HEK293 (cell line): ENCODE data around the gene MSL2.

Experiments used
- CTCF ChIA-PET: fragments of 350-600 bp; formaldehyde crosslinking; extraction: SDS; loops from one replicate; lab custom pipeline; 2021; ENCODE audit warnings: antibody characterized with exemption; lab: Yijun Ruan, JAX
- POLR2A ChIA-PET: fragments of 300-600 bp; formaldehyde crosslinking; extraction: SDS; loops from one replicate; lab custom pipeline; 2020; ENCODE audit warnings: antibody characterized with exemption, inconsistent platforms; lab: Yijun Ruan, JAX
- H3K27ac ChIP-seq: fragments of 200-500 bp; sonication (Bioruptor generic); 2 replicates; pipeline ENCODE4 v1.5.1; 2014; ENCODE audit warnings: low read depth, low read length, control low read depth, inconsistent platforms; ENCODE audit errors: extremely low read depth
- H3K36me3 ChIP-seq, 2 experiments: fragments of 200-500 bp in 1 of 2; sonication (Bioruptor generic) in 1 of 2; 1 replicate in 1 of 2; 2 replicates in 1 of 2; pipeline ENCODE4 v1.5.1; 2014 to 2017; ENCODE audit warnings: inconsistent platforms in 2 of 2, low read length in 2 of 2; ENCODE audit not compliant: control insufficient read depth in 2 of 2, insufficient read depth in 1 of 2
- H3K4me1 ChIP-seq: fragments of 200-500 bp; sonication (Bioruptor generic); 2 replicates; pipeline ENCODE4 v1.5.1; 2014; ENCODE audit warnings: mild to moderate bottlenecking, low read length, inconsistent platforms; ENCODE audit not compliant: control insufficient read depth, insufficient read depth
- H3K4me3 ChIP-seq: 2 replicates; pipeline ENCODE4 v1.5.1; 2011; ENCODE audit warnings: low read depth, mild to moderate bottlenecking, control low read depth, low read length, moderate library complexity
- H3K9me3 ChIP-seq: fragments of 200-500 bp; sonication (Bioruptor generic); 2 replicates; pipeline ENCODE4 v1.5.1; 2014; ENCODE audit warnings: low read depth, low read length, inconsistent platforms; ENCODE audit not compliant: control insufficient read depth, insufficient read depth
- GLIS1 ChIP-seq: fragments of 450-650 bp; formaldehyde crosslinking; IDR thresholded peaks from 2 replicates; pipeline ENCODE4 v1.5.1; 2016; ENCODE audit warnings: missing biosample characterization, missing genetic modification characterization
- MZF1 ChIP-seq: fragments of 450-650 bp; formaldehyde crosslinking; IDR thresholded peaks from 2 replicates; pipeline ENCODE4 v1.5.1; 2017; ENCODE audit warnings: missing biosample characterization, missing genetic modification characterization, borderline replicate concordance
- ZBTB48 ChIP-seq: fragments of 450-650 bp; formaldehyde crosslinking; IDR thresholded peaks from 2 replicates; pipeline ENCODE4 v1.5.1; 2016; ENCODE audit warnings: missing biosample characterization, missing genetic modification characterization
- ZNF155 ChIP-seq: fragments of 450-650 bp; formaldehyde crosslinking; IDR thresholded peaks from 2 replicates; pipeline ENCODE4 v1.5.1; 2016; ENCODE audit warnings: missing biosample characterization, missing genetic modification characterization
- ZNF174 ChIP-seq: fragments of 450-650 bp; formaldehyde crosslinking; IDR thresholded peaks from 2 replicates; pipeline ENCODE4 v1.5.0; 2017; ENCODE audit warnings: missing biosample characterization, mild to moderate bottlenecking, missing genetic modification characterization
- ZNF214 ChIP-seq: fragments of 450-650 bp; formaldehyde crosslinking; IDR thresholded peaks from 2 replicates; pipeline ENCODE4 v1.5.1; 2017; ENCODE audit warnings: missing biosample characterization, mild to moderate bottlenecking, missing genetic modification characterization, borderline replicate concordance
- ZNF623 ChIP-seq: fragments of 450-650 bp; formaldehyde crosslinking; IDR thresholded peaks from 2 replicates; pipeline ENCODE4 v1.5.1; 2016; ENCODE audit warnings: missing biosample characterization, missing genetic modification characterization
- ZNF791 ChIP-seq: fragments of 450-650 bp; formaldehyde crosslinking; IDR thresholded peaks from 2 replicates; pipeline ENCODE4 v1.5.1; 2016; ENCODE audit warnings: missing biosample characterization, missing genetic modification characterization
- ZXDB ChIP-seq: fragments of 450-650 bp; formaldehyde crosslinking; IDR thresholded peaks from 2 replicates; pipeline ENCODE4 v1.5.1; 2016; ENCODE audit warnings: missing biosample characterization, missing genetic modification characterization
- TF ChIP-seq, protein P1 (sequence below): fragments of 450-650 bp; formaldehyde crosslinking; IDR thresholded peaks from 2 replicates; pipeline ENCODE4 v1.5.1; 2016; ENCODE audit warnings: missing biosample characterization, missing genetic modification characterization, borderline replicate concordance

Gene MSL2

DNA sequence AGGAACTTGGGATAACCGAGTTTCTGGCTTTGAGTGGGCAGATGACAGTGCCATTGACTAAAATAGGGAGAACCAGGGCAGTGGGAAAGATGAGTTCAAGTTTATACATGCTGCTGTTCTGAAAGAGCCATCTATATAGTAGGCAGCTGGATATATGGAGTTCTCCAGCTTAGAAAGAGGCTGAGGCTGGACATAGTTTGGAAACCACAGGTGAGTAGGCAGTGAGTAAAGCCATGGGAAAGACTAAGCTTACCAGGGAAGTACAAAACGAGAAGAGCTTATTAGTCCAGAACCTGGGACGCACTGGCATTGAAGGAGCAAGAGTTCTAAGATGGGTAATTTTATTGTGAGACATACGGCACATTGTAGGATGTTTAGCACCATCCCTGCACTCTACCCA, 54.2 kb downstream of the MSL2 start:
- ChIA-PET POLR2A (interaction anchor here (1.3 kb wide), 1 partner anchor 51 kb away, joined by 4 read pairs; no protein-coding TSS in a partner anchor), CTCF (interaction anchor here (0.6 kb wide), 1 partner anchor 67 kb away, joined by 3 read pairs; no protein-coding TSS in a partner anchor)
- Histone ChIP-seq H3K4me3 (no peak overlapping the region), H3K27ac (no peak overlapping the region), H3K4me1 (no peaks in the 10 kb centered on the region), H3K36me3 (peaks cover 0 to 9% of the 10 kb centered on the region in 2 experiments; a peak in 1 of 3 replicates), H3K9me3 (no peaks in the 10 kb centered on the region)
- TF ChIP-seq ZNF155 (tag by site-specific recombination) (no peak), ZNF174 (no peak)

DNA sequence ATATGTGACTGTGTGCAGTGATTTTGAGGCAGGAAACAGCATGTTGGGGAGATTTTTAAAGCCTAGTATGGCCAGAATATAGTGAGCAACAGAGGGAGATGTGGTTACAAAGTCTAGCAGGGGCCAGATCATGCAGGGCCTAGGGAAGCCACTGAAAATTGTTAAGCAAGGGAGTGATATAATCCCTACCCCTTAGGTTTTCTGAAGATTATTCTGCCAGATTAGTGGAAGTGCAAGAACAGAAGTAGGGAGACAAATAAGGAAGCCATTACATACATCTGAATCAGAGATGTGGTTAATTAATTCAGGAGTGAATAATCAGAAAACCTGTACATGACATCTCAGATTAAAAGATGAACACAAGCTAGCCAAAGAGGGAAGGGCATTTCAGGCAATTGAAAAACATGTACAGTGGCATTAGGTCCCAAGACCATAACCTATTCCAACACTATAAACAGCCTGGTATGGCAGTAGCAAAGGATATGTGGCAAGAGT, 54.8 kb downstream of the MSL2 start:
- Histone ChIP-seq H3K27ac (no peak overlapping the region), H3K9me3 (no peaks in the 10 kb centered on the region), H3K4me1 (no peaks in the 10 kb centered on the region), H3K4me3 (no peak overlapping the region)
- TF ChIP-seq MZF1 (tag by site-specific recombination) = no peak
- TF ChIP-seq ZNF791 (tag by site-specific recombination) = no peak
- TF ChIP-seq, all 188 proteins: peak for 0
- ChIA-PET POLR2A (no interaction called here), CTCF (interaction anchor here (0.6 kb wide), 1 partner anchor 68 kb away, joined by 3 read pairs; no protein-coding TSS in a partner anchor)
- H3K36me3 ChIP-seq = peaks cover 0 to 9% of the 10 kb centered on the region in 2 experiments; a peak in 1 of 3 replicates

DNA sequence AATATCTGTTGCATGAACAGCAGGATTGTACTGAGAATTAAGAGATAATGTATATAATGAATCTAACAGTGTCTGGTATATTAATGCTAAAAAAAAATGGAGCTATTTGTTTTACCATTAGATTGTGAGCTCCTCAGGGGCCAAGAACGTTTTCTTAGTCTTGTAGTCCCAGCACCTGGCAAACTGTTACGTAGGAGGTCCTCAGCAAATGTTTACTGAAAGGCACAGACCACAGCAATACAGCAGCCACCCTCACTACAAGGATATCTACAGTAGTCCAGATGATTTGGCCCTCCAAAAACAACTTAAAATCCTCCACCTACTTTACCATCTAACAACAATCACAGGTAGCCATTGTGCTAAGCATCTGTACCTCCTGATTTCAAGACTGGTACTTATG, 59.7 kb downstream of the MSL2 start:
- ChIA-PET CTCF (interaction anchor here (0.6 to 1.5 kb wide), 3 partner anchors 25 to 58 kb away, joined by 3 read pairs; no protein-coding TSS in a partner anchor), POLR2A (no interaction called here)
- H3K4me3 ChIP-seq = no peak overlapping the region
- no peak for TF ChIP-seq GLIS1
- TF ChIP-seq, protein P1, sequence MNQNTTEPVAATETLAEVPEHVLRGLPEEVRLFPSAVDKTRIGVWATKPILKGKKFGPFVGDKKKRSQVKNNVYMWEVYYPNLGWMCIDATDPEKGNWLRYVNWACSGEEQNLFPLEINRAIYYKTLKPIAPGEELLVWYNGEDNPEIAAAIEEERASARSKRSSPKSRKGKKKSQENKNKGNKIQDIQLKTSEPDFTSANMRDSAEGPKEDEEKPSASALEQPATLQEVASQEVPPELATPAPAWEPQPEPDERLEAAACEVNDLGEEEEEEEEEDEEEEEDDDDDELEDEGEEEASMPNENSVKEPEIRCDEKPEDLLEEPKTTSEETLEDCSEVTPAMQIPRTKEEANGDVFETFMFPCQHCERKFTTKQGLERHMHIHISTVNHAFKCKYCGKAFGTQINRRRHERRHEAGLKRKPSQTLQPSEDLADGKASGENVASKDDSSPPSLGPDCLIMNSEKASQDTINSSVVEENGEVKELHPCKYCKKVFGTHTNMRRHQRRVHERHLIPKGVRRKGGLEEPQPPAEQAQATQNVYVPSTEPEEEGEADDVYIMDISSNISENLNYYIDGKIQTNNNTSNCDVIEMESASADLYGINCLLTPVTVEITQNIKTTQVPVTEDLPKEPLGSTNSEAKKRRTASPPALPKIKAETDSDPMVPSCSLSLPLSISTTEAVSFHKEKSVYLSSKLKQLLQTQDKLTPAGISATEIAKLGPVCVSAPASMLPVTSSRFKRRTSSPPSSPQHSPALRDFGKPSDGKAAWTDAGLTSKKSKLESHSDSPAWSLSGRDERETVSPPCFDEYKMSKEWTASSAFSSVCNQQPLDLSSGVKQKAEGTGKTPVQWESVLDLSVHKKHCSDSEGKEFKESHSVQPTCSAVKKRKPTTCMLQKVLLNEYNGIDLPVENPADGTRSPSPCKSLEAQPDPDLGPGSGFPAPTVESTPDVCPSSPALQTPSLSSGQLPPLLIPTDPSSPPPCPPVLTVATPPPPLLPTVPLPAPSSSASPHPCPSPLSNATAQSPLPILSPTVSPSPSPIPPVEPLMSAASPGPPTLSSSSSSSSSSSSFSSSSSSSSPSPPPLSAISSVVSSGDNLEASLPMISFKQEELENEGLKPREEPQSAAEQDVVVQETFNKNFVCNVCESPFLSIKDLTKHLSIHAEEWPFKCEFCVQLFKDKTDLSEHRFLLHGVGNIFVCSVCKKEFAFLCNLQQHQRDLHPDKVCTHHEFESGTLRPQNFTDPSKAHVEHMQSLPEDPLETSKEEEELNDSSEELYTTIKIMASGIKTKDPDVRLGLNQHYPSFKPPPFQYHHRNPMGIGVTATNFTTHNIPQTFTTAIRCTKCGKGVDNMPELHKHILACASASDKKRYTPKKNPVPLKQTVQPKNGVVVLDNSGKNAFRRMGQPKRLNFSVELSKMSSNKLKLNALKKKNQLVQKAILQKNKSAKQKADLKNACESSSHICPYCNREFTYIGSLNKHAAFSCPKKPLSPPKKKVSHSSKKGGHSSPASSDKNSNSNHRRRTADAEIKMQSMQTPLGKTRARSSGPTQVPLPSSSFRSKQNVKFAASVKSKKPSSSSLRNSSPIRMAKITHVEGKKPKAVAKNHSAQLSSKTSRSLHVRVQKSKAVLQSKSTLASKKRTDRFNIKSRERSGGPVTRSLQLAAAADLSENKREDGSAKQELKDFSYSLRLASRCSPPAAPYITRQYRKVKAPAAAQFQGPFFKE (tag by site-specific recombination) = no peak
- TF ChIP-seq ZNF623 = no peak
- no peak for TF ChIP-seq ZNF214
- no peaks in the 10 kb centered on the region; the same call in 1 of the 2 replicates for H3K4me1 ChIP-seq
- H3K9me3 ChIP-seq = no peaks in the 10 kb centered on the region
- no peaks in the 10 kb centered on the region for H3K36me3 ChIP-seq
- H3K27ac ChIP-seq = no peak overlapping the region

DNA sequence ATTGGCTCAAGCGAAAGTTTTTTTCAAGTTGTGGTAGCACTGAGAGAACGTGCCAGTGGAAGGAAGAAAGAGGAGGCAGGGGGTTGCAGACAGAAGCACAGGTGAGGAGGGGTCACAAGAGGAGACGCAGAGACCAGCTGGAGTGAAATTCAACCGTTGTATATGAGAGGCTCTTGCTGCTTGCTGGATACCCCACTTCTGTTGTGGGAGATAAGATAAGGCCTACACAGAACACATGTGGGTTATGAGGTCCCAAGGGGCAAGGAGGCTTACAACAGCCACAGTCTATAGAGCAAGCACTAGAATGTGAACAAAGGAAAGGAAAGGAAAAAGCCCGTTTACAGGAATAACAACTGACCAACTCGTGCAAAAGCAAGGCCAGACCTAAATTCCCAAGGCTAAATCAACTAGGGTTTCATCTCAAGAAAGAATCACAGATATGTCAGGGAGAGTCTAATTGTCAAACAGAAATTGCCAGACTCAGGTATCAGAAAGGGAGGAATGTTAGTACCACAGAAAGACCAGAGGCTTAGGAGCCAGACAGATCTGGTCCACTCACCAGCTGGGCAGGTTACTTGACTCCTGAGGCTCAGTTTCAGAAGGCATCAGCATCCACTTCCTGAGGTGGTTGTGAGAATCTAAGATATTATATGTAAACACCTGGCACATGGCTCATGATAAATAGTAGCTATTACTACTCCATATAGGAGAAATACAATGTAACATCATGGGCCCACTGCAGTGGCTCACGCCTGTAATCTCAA, 60.9 kb downstream of the MSL2 start:
- CTCF ChIA-PET = interaction anchor here (1.5 kb wide), 1 partner anchor 57 kb away, joined by 3 read pairs; no protein-coding TSS in a partner anchor
- POLR2A ChIA-PET = interaction anchor here (0.7 kb wide), 1 partner anchor 727 kb away, joined by 6 read pairs; the partner anchor contains the start of gene NCK1
- Histone ChIP-seq H3K36me3 (no peaks in the 10 kb centered on the region), H3K27ac (no peak overlapping the region), H3K4me1 (no peaks in the 10 kb centered on the region; the same call in 1 of the 2 replicates), H3K9me3 (no peaks in the 10 kb centered on the region), H3K4me3 (no peak overlapping the region)
- TF ChIP-seq ZXDB (tag by site-specific recombination) = 0 out of 2 replicates have a peak, but pooled peaks have one; percentile 13
- no peak for TF ChIP-seq ZBTB48 (tag by site-specific recombination)
